Thymus (tissue), 14 donors: ENCODE results near the gene KRTAP10-7. TPM values are rescaled to one million over a fixed set of nuclear protein-coding genes. Genes with fewer than 3 reads are reported as not detected.
"Not testable (repeated sequence)": the region's sequence is repeated elsewhere in the genome, so short reads cannot be mapped to it uniquely, and the experiment has no call there.

Experiments
- DNase-seq, 9 donors: peaks; one replicate each; pipeline ENCODE4 v3.0.0-alpha.2; 2013; ENCODE audit warnings: low spot score in 9 of 9, low read depth in 6 of 9, missing footprints in 1 of 9
- H3K27ac ChIP-seq, 2 donors: one replicate each; pipeline ENCODE4 v1.5.1; 2013; ENCODE audit warnings: control low read depth in 1 of 2, low read depth in 1 of 2, low read length in 1 of 2, mild to moderate bottlenecking in 1 of 2, moderate library complexity in 1 of 2
- H3K27me3 ChIP-seq, 2 donors: one replicate each; pipeline ENCODE4 v1.5.1; 2013; ENCODE audit warnings: low read length in 1 of 2; ENCODE audit not compliant: control insufficient read depth in 2 of 2, insufficient read depth in 1 of 2
- H3K36me3 ChIP-seq, 2 donors: one replicate each; pipeline ENCODE4 v1.5.1; 2013; ENCODE audit warnings: low read length in 1 of 2, mild to moderate bottlenecking in 1 of 2, moderate library complexity in 1 of 2; ENCODE audit not compliant: control insufficient read depth in 2 of 2, insufficient read depth in 2 of 2
- H3K4me1 ChIP-seq, 2 donors: one replicate each; pipeline ENCODE4 v1.5.1; 2013; ENCODE audit warnings: low read length in 2 of 2; ENCODE audit not compliant: control insufficient read depth in 2 of 2, insufficient read depth in 2 of 2
- H3K4me3 ChIP-seq, 2 donors: one replicate each; pipeline ENCODE4 v1.5.1; 2013; ENCODE audit warnings: low read length in 2 of 2, control low read depth in 1 of 2, mild to moderate bottlenecking in 1 of 2
- H3K9me3 ChIP-seq, 2 donors: one replicate each; pipeline ENCODE4 v1.5.1; 2013; ENCODE audit warnings: low read length in 1 of 2, mild to moderate bottlenecking in 1 of 2; ENCODE audit not compliant: control insufficient read depth in 2 of 2, insufficient read depth in 1 of 2
- WGBS: extraction: QIAGEN DNeasy Blood & Tissue Kit; methylation state at CpG from one replicate; pipeline ENCODE4 v1.1.7; 2013; 5-methylcytosine and 5-hydroxymethylcytosine counted together
- long read RNA-seq, 10 donors: transcript quantifications; one replicate each; lab custom pipeline, GENCODE V29; 2026
- polyA plus RNA-seq: library from polyadenylated mRNA; stranded (reverse); fragments of 200-250 nt; gene quantifications from one replicate; pipeline ENCODE4 v1.2.3, GENCODE V29; 2013
- total RNA-seq: library from RNA; stranded (reverse); fragments of 120-200 nt; gene quantifications from one replicate; pipeline ENCODE4 v1.2.4, GENCODE V29; 2013
- donor health status: healthy.

Gene KRTAP10-7
- total RNA-seq (not detected), polyA plus RNA-seq (not detected)
- long read RNA-seq, donor 1, result 0 reads
- long read RNA-seq, donor 2, result 0 reads
- long read RNA-seq, donor 3, result 0 reads
- long read RNA-seq, donor 4, result 0 reads
- long read RNA-seq, donor 5, result 0 reads
- long read RNA-seq, donor 6, result 0 reads
- long read RNA-seq, donor 7, result 0 reads
- long read RNA-seq, donor 8, result 0 reads
- long read RNA-seq, donor 9, result 0 reads
- long read RNA-seq, donor 10, result 0 reads

- not testable (repeated sequence) for H3K36me3 ChIP-seq, H3K4me3 ChIP-seq, H3K9me3 ChIP-seq, DNase-seq, H3K27me3 ChIP-seq, H3K4me1 ChIP-seq, H3K27ac ChIP-seq
- WGBS, result 86% methylated on average over 23 of the region's 23 CpGs
These were observed at the start of gene KRTAP10-7 for GRCh38 chr21:44600118-44600978. KRTAP10-7 (plus strand) TSS chr21:44600597; CDS start chr21:44600622, 25 bp downstream.

- no peak for DNase-seq
- peaks cover 2 to 4% of the 10 kb centered on the region in 2 donors for H3K9me3 ChIP-seq
- H3K4me3 ChIP-seq, result no peak overlapping the region
- 82% methylated on average over 10 of the region's 10 CpGs for WGBS
- H3K27ac ChIP-seq, result no peak overlapping the region
- no peaks in the 10 kb centered on the region for H3K36me3 ChIP-seq
- H3K4me1 ChIP-seq, result peaks cover 0 to 6% of the 10 kb centered on the region in 2 donors
- peaks cover 0 to 6% of the 10 kb centered on the region in 2 donors for H3K27me3 ChIP-seq
These were observed 49.6 kb upstream of the KRTAP10-7 start for GRCh38 chr21:44550807-44551206.

- Histone ChIP-seq H3K9me3 (peaks cover under 1 to 2% of the 10 kb centered on the region in 2 donors), H3K4me1 (peaks cover 0 to 6% of the 10 kb centered on the region in 2 donors), H3K27me3 (peaks cover 0 to 6% of the 10 kb centered on the region in 2 donors), H3K27ac (no peak within 1 kb of the TSS), H3K4me3 (no peak within 1 kb of the TSS), H3K36me3 (no peaks in the 10 kb centered on the region)
- no peak for DNase-seq
- 84% methylated on average over 17 of the region's 17 CpGs for WGBS
These were observed 48.9 kb upstream of the KRTAP10-7 start, which contains the start of gene KRTAP10-2 for GRCh38 chr21:44551340-44551961. KRTAP10-2 (minus strand) TSS chr21:44551505; CDS start chr21:44551458, 47 bp downstream.

- no peak overlapping the region for H3K27ac ChIP-seq
- no peak overlapping the region for H3K4me3 ChIP-seq
- no peaks in the 10 kb centered on the region for H3K36me3 ChIP-seq
- WGBS, result 88% methylated on average over 6 of the region's 6 CpGs
- DNase-seq, result no peak
- H3K27me3 ChIP-seq, result peaks cover 0 to 6% of the 10 kb centered on the region in 2 donors
- peaks cover 0 to 6% of the 10 kb centered on the region in 2 donors for H3K4me1 ChIP-seq
- peaks cover 0 to 2% of the 10 kb centered on the region in 2 donors for H3K9me3 ChIP-seq
These were observed 48.3 kb upstream of the KRTAP10-7 start for GRCh38 chr21:44552136-44552535.

GRCh38 chr21:44552681-44553080, 47.7 kb upstream of the KRTAP10-7 start:
- peaks cover 0 to 2% of the 10 kb centered on the region in 2 donors for H3K9me3 ChIP-seq
- H3K36me3 ChIP-seq, result no peaks in the 10 kb centered on the region
- WGBS, result 90% methylated on average over 13 of the region's 13 CpGs
- peaks cover 0 to 10% of the 10 kb centered on the region in 2 donors for H3K27me3 ChIP-seq
- H3K4me3 ChIP-seq, result no peak overlapping the region
- H3K4me1 ChIP-seq, result peaks cover 0 to 4% of the 10 kb centered on the region in 2 donors
- no peak for DNase-seq
- H3K27ac ChIP-seq, result no peak overlapping the region

- H3K4me3 ChIP-seq, result no peak overlapping the region
- H3K36me3 ChIP-seq, result no peaks in the 10 kb centered on the region
- H3K4me1 ChIP-seq, result no peaks in the 10 kb centered on the region
- no peak overlapping the region for H3K27ac ChIP-seq
- no peak for DNase-seq
- H3K27me3 ChIP-seq, result peaks cover 0 to 11% of the 10 kb centered on the region in 2 donors
- no peaks in the 10 kb centered on the region for H3K9me3 ChIP-seq
- 84% methylated on average over 13 of the region's 13 CpGs for WGBS
These were observed 45.1 kb upstream of the KRTAP10-7 start for GRCh38 chr21:44555200-44555875.

- 75% methylated on average over 9 of the region's 9 CpGs for WGBS
- no peaks in the 10 kb centered on the region for H3K36me3 ChIP-seq
- no peak overlapping the region for H3K4me3 ChIP-seq
- peaks cover 0 to 9% of the 10 kb centered on the region in 2 donors for H3K27me3 ChIP-seq
- no peak overlapping the region for H3K27ac ChIP-seq
- no peaks in the 10 kb centered on the region for H3K9me3 ChIP-seq
- DNase-seq, result no peak
- H3K4me1 ChIP-seq, result no peaks in the 10 kb centered on the region
These were observed 43.5 kb upstream of the KRTAP10-7 start for GRCh38 chr21:44556879-44557278.

- no peaks in the 10 kb centered on the region for H3K36me3 ChIP-seq
- WGBS, result 73% methylated on average over 30 of the region's 30 CpGs
- peaks cover 0 to 9% of the 10 kb centered on the region in 2 donors for H3K27me3 ChIP-seq
- no peak for DNase-seq
- H3K4me3 ChIP-seq, result no peak overlapping the region
- no peaks in the 10 kb centered on the region for H3K9me3 ChIP-seq
- no peaks in the 10 kb centered on the region for H3K4me1 ChIP-seq
- no peak overlapping the region for H3K27ac ChIP-seq
These were observed 42.7 kb upstream of the KRTAP10-7 start for GRCh38 chr21:44557491-44558328.
